ENCODE measurements around the gene DMRT1.
"Not testable (repeated sequence)": the region's sequence is repeated elsewhere in the genome, so short reads cannot be mapped to it uniquely, and the experiment has no call there.

DMRT1 gene

DNA sequence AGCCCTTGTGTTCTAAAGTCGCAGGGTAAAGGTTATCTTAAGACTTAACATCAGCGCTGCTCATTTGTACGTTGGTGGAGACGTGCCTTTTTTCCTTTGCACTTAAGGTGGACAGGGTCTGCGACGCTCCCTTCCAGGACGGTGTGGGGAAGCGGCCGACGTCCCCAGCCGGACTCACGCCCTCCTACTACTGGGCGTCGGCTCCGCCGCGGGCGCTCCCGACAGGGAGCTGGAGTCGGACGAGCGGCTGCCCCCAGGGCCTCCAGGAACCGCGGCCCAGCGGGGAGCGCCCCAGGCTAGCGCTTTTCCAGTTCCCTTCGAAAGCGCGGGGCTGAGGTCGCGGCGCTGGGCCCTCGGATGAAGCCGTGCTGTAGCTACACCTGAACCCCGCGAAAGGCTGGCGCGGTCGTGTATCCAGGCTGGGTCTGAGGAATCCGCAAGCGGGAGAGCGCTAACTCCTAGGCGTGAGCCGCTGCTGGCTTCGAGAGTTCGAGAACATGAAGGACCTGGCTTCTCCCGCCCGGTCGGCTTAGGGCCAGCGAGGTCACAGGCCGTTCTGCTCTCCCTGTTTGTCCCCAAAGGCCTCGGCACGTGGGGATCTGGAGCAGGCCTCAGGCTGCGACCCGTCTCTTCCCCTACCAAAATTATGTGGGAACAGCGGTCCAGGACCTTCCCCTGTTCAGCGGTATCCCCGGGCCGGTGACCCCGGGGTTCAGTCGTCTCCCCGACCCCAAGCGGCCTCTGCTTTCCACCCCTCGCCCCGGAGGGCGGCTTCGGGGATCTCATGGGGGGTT lies 131.2 kb downstream of the DMRT1 start:
- no peak for DNase-seq (ENCODE audit: low spot score)

- DNase-seq (ENCODE audit: low spot score), result no peak
Measured at GRCh38 chr9:973295-973834, 131.9 kb downstream of the DMRT1 start.

DNA sequence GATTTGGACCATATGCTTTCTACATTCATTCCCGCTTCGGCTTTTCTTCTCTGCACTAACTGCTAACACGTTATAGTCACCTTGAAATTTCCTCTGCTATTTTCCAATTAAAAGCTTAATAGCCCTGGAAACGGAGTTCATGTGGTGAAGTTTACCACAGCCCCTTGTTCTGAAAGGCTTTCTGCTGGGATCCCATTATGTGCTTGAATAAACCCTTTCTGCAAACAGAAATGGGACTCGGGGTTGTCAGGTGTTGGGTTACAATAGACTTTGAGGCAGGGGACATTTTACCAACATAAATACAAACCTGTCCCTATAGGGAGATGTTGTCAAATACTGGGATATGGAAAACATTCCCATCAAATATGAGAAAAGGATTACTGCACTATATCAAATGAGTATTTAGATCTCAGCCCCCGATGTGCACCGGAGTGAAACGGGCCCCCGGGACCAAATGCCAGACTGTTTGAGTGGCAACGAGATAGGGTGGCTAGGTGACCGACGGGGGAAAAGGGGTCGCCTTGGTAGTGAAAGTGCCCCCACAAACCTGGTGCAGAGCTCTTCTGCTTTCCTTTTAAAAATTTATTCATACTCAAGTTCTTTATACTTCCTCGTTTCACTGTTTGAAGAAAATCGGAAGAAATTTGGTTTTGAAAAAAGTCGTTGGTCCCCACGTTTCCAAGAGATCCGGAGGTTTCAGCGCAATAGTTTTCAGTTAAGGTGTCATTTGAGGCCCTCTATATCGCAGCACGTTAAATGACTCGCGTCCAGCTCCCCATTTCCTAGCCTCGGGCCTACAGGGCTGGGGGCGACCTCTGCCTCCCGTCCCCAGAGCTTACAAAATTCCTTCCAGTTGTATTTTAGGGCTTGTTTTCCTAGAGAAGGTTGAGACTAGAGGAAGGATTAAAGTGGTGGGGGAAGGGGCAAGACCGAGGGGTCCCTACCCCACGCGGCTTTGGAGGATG lies 132.8 kb downstream of the DMRT1 start:
- no peak for DNase-seq (ENCODE audit: low spot score)

- no peak for DNase-seq (ENCODE audit: low spot score)
Measured at GRCh38 chr9:974996-975739, 133.7 kb downstream of the DMRT1 start.

DNA sequence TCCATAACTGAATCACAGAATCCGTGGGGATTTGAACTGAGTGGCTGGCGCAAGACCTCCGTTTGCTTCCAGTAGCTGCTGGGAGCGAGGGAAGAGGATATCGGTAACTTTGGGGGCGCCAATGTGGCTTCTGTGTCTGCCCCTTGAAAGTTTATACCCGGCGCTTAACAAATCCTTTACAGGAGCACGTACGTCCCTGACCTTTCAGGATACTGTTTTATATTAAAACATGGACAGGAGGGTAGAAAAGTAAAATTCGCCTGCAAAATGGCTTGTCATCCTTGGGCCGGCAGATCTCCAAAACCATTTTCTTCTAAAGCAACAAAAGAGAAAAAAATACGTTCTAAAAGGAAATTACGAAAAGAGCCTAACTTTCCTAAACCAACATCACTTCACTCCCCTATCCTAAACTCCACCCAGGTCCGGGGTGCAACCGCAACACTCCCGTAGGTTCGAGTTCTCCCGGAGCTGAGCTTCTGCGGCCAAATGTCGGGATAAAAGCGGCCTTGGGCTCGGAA lies 134.3 kb downstream of the DMRT1 start:
- DNase-seq (ENCODE audit: low spot score), result no peak

GRCh38 chr9:976258-976942 lies 134.9 kb downstream of the DMRT1 start, which contains the start of gene DMRT3:
Gene DMRT3 (plus strand): TSS chr9:976655. CDS start chr9:977002, 347 bp downstream.
- DNase-seq (ENCODE audit: low spot score), result no peak

DNA sequence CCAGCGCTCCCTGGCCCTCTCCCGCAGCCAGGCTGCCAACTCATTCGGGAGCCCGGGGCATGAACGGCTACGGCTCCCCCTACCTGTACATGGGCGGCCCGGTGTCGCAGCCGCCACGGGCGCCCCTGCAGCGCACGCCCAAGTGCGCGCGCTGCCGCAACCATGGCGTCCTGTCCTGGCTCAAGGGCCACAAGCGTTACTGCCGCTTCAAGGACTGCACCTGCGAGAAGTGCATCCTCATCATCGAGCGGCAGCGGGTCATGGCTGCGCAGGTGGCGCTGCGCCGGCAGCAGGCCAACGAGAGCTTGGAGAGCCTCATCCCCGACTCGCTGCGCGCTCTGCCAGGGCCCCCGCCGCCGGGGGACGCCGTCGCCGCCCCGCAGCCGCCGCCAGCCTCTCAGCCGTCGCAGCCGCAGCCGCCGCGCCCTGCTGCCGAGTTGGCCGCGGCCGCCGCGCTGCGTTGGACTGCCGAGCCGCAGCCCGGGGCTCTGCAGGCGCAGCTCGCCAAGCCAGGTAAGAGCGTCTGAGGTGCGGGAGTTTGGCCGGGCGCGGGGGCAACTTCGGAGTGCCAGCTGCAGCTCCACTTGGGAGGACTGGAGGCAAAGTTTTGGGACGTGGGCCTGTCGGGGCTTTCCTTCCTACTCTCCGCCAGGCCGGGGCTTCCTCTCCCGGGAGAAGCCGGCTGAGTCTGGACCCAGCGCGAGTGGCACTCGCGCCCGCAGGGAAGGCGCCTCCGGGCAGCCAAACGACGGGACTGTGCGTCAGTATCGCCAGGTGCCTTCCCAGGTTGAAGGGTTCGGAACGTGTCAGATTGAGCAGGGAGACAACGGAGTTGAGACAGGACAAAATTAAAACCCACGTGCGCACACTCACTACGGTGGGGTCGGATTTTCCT lies 135.7 kb downstream of the DMRT1 start:
- no peak for DNase-seq (ENCODE audit: low spot score)

GRCh38 chr9:977838-978830 lies 136.6 kb downstream of the DMRT1 start:
- DNase-seq (ENCODE audit: low spot score), result no peak

- DNase-seq (ENCODE audit: low spot score), result no peak
Measured at GRCh38 chr9:979983-980382, 138.5 kb downstream of the DMRT1 start.

- no peak for DNase-seq (ENCODE audit: low spot score)
Measured at GRCh38 chr9:980640-981039, 139.1 kb downstream of the DMRT1 start.

DNA sequence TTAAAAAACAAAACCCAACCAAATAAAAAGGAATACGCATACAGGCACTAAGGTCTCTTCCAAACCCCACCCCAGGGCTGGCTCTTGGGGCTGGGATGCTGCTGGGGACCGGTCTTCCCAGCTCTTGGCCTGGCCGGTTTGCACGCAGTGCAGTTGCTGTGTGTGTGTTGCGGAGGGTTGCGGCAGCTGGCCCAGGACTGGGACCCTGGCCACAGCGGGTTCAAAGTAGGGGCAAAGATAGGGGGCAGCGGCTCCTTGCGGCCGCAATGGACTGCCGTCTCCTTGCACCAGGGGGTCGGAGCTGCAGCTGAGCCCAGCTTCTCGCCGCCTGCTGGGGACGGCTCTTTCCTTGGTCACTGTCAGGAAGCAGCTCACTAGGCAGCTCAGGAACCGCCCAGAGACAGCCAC lies 140.0 kb downstream of the DMRT1 start:
- DNase-seq (ENCODE audit: low spot score), result no peak

DNA sequence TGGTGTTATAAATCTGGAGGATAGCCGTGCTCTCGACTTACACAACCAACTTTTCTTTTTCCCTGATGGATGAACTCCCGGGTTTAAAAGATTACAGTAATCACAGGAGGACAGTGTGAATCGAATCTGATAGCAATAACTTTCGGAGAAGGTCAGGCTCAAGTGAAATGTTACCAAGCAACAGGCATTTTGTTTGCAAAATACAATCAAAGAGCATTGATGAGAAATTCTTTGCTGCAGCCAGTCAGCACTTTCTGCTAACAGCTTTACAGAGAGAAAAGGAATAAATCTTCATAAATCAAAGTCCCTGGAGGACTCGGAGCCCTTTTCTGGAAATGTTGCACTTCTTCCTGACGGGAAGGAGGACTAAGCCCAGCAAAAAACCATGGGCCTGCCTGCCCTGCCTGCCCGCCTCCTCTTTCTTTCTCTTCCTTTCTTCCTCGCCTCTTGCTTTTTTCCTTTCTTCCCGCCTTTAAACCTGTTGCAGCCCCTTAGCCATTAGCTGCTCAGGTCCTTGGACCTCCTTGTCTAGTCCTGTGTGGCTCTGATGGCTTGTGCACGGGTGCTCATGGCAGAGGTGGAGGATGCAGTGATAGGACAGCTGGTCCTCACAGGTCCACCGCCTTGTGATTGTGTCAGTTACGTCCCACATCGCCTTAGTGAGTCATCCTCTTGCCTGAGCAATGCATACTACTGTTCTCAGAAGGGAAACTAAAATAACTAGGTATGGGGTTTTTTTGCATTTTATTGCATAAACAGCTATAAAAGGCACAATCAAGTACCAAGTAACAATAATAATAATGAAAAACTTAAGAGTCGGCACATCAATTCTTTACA lies 141.1 kb downstream of the DMRT1 start:
- DNase-seq (ENCODE audit: low spot score), result no peak

GRCh38 chr9:994005-994404 lies 152.5 kb downstream of the DMRT1 start:
- no peak for DNase-seq (ENCODE audit: low spot score)

- DNase-seq (ENCODE audit: low spot score), result no peak
Measured at GRCh38 chr9:995192-995591, 153.7 kb downstream of the DMRT1 start.

GRCh38 chr9:995781-996180 lies 154.3 kb downstream of the DMRT1 start:
- DNase-seq (ENCODE audit: low spot score), result no peak

- DNase-seq (ENCODE audit: low spot score), result not testable (repeated sequence)
Measured at GRCh38 chr9:998299-999110, 157.0 kb downstream of the DMRT1 start.

DNA sequence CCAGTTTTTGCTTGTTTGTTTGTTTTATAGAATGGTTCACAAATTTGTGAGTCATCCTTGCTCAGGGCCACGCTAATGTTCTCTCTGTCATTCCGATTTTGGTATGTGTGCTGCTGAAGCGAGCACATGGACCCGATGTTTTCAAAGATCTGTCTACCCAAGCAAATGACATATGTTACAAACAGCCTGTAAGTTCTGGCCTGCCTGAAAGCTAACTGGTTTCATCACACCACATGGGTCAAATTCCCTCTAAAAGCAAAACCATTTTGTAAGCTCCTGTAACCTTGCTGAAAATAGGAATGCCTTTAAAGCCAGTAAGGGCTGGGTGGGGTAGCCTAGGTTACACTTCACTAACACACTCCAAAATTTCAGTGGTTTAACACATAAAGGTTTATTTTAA lies 160.3 kb downstream of the DMRT1 start:
- DNase-seq (ENCODE audit: low spot score), result no peak

Measured in CD4-positive, alpha-beta T cell treated with Interleukin-15 for 4 hours (primary cell).